NCI-H1417 treated with DMSO at 0.1 percent for 48 hours (cell line): Measurements from ENCODE around the gene PEBP1.

Experiments used
- DNase-seq: peaks from one replicate; lab custom pipeline; 2025; lab: John Stamatoyannopoulos, UW

PEBP1 gene

GRCh38 chr12:118136559-118137003, 657 bp downstream of the PEBP1 start:
- DNase-seq, result no peak

- DNase-seq, result no peak
Observed at GRCh38 chr12:118137148-118137678, 1.3 kb downstream of the PEBP1 start.

GRCh38 chr12:118140825-118141224, 4.9 kb downstream of the PEBP1 start:
- no peak for DNase-seq

- no peak for DNase-seq
Observed at GRCh38 chr12:118144499-118144898, 8.6 kb downstream of the PEBP1 start.

- DNase-seq, result no peak
Observed at GRCh38 chr12:118145113-118145797, 9.3 kb downstream of the PEBP1 start.

GRCh38 chr12:118145798-118146156, 9.9 kb downstream of the PEBP1 start:
- DNase-seq, result no peak

- DNase-seq, result no peak
Observed at GRCh38 chr12:118148287-118148686, 12.4 kb downstream of the PEBP1 start.

- no peak for DNase-seq
Observed at GRCh38 chr12:118150625-118151024, 14.7 kb downstream of the PEBP1 start.

- no peak for DNase-seq
Observed at GRCh38 chr12:118151755-118152154, 15.8 kb downstream of the PEBP1 start.

GRCh38 chr12:118160536-118160935, 24.6 kb downstream of the PEBP1 start:
- no peak for DNase-seq

GRCh38 chr12:118164798-118165486, 29.0 kb downstream of the PEBP1 start:
- DNase-seq, result no peak

GRCh38 chr12:118166946-118167345, 31.0 kb downstream of the PEBP1 start:
- DNase-seq, result no peak

GRCh38 chr12:118175823-118176447, 40.0 kb downstream of the PEBP1 start:
- DNase-seq, result no peak

- DNase-seq, result no peak
Observed at GRCh38 chr12:118183155-118183554, 47.2 kb downstream of the PEBP1 start.

GRCh38 chr12:118183711-118184110, 47.8 kb downstream of the PEBP1 start:
- no peak for DNase-seq

GRCh38 chr12:118185602-118186397, 49.9 kb downstream of the PEBP1 start:
- no peak for DNase-seq

- DNase-seq, result no peak
Observed at GRCh38 chr12:118187751-118188435, 52.0 kb downstream of the PEBP1 start.

GRCh38 chr12:118188690-118189371, 52.9 kb downstream of the PEBP1 start:
- DNase-seq, result no peak

- no peak for DNase-seq
Observed at GRCh38 chr12:118189741-118190191, 53.8 kb downstream of the PEBP1 start.

GRCh38 chr12:118190266-118190665, 54.3 kb downstream of the PEBP1 start:
- no peak for DNase-seq

GRCh38 chr12:118193477-118193876, 57.6 kb downstream of the PEBP1 start:
- no peak for DNase-seq
